Endothelial cell of umbilical vein (primary cell): ENCODE results near the gene HES7. TPM values are rescaled to one million over a fixed set of nuclear protein-coding genes. Genes with fewer than 3 reads are reported as not detected.

ENCODE experiments used
- BruUV-seq: library from RNA; stranded (reverse); fragments of 400-500 nt; replicated peaks from 2 replicates; lab custom pipeline; 2021; lab: Mats Ljungman, UMichigan
- CTCF ChIA-PET: fragments of 300-600, 350-600 bp; sonication (Branson Sonifier 250); formaldehyde crosslinking; loops from one replicate; lab custom pipeline; 2021; ENCODE audit warnings: antibody characterized with exemption, inconsistent platforms; lab: Charles Lee
- POLR2A ChIA-PET: fragments of 300-600, 350-600 bp; sonication (Branson Sonifier 250); formaldehyde crosslinking; loops from one replicate; lab custom pipeline; 2021; ENCODE audit warnings: antibody characterized with exemption, inconsistent platforms; lab: Charles Lee
- DNase-seq: peaks from one replicate; pipeline ENCODE4 v3.0.0-alpha.2; 2011; ENCODE audit warnings: low read depth, low spot score
- FAIRE-seq: peaks from 2 replicates; lab custom pipeline; 2011; peaks lifted over from hg19 to GRCh38; lab: Jason Lieb, UNC
- H2AFZ ChIP-seq: 2 replicates; pipeline ENCODE4 v1.6.0; 2012; ENCODE audit warnings: low read depth, low read length, control low read depth, inconsistent platforms
- H3K27ac ChIP-seq: 2 replicates; pipeline ENCODE4 v1.5.1; 2011; ENCODE audit warnings: low read depth, mild to moderate bottlenecking, control low read depth, low read length, moderate library complexity; ENCODE audit not compliant: insufficient read depth
- H3K27me3 ChIP-seq, 2 experiments: 2 replicates each; pipeline versions ENCODE4 v1.6.0 to v1.6.1; 2011; ENCODE audit warnings: low read length in 2 of 2, mixed read lengths in 1 of 2; ENCODE audit not compliant: control insufficient read depth in 2 of 2, insufficient read depth in 2 of 2
- H3K36me3 ChIP-seq, 2 experiments: 2 replicates in 1 of 2; 3 replicates in 1 of 2; pipeline ENCODE4 v1.5.1; 2011; ENCODE audit warnings: low read length in 2 of 2, mild to moderate bottlenecking in 1 of 2, moderate library complexity in 1 of 2; ENCODE audit not compliant: control insufficient read depth in 2 of 2, insufficient read depth in 2 of 2; ENCODE audit errors: extremely low read depth in 1 of 2
- H3K4me1 ChIP-seq: 3 replicates; pipeline ENCODE4 v1.5.1; 2011; ENCODE audit warnings: mild to moderate bottlenecking, low read length; ENCODE audit not compliant: control insufficient read depth, insufficient read depth; ENCODE audit errors: extremely low read depth
- H3K4me2 ChIP-seq: 2 replicates; pipeline ENCODE4 v1.6.1; 2011; ENCODE audit warnings: low read length, control low read depth, mixed read lengths; ENCODE audit not compliant: insufficient read depth
- H3K4me3 ChIP-seq, 3 experiments: fragments of 200-600 bp in 1 of 3; sonication (generic), shearing (Covaris generic) in 1 of 3; replicated peaks in 1 of 3; 2 replicates each; pipeline ENCODE4 v1.5.1; 2011 to 2016; ENCODE audit warnings: control low read depth in 3 of 3, low read length in 3 of 3, mild to moderate bottlenecking in 2 of 3, inconsistent platforms in 1 of 3, low read depth in 1 of 3, moderate library complexity in 1 of 3; ENCODE audit not compliant: insufficient read depth in 1 of 3
- H3K79me2 ChIP-seq: 2 replicates; pipeline ENCODE4 v1.6.0; 2012; ENCODE audit warnings: low read length, inconsistent platforms; ENCODE audit not compliant: control insufficient read depth, insufficient read depth
- H3K9ac ChIP-seq: replicated peaks from 2 replicates; pipeline ENCODE3; 2011; ENCODE audit warnings: low read length, control low read depth; ENCODE audit not compliant: insufficient read depth; ENCODE audit errors: extremely low read depth
- H3K9me1 ChIP-seq: replicated peaks from 3 replicates; pipeline ENCODE4 v1.6.0; 2011; ENCODE audit warnings: mild to moderate bottlenecking, low read length; ENCODE audit not compliant: control insufficient read depth, insufficient read depth; ENCODE audit errors: extremely low read depth
- H3K9me3 ChIP-seq: replicated peaks from 2 replicates; pipeline ENCODE4 v1.5.1; 2012; ENCODE audit warnings: low read length, inconsistent platforms; ENCODE audit not compliant: control insufficient read depth, insufficient read depth
- H4K20me1 ChIP-seq: replicated peaks from 2 replicates; pipeline ENCODE3; 2011; ENCODE audit warnings: mild to moderate bottlenecking, low read length; ENCODE audit not compliant: control insufficient read depth, insufficient read depth; ENCODE audit errors: extremely low read depth
- CTCF ChIP-seq, 2 donors: IDR thresholded peaks; 1 replicate in 1 of 2; 2 replicates in 1 of 2; pipeline ENCODE4 v1.5.1; 2011; ENCODE audit warnings: low read length in 2 of 2, mild to moderate bottlenecking in 2 of 2, moderate library complexity in 2 of 2, control low read depth in 1 of 2, inconsistent platforms in 1 of 2, low read depth in 1 of 2; ENCODE audit not compliant: insufficient read depth in 1 of 2; ENCODE audit errors: extremely low read depth in 1 of 2
- EZH2 ChIP-seq: IDR thresholded peaks from 2 replicates; pipeline ENCODE4 v1.6.1; 2012; ENCODE audit warnings: borderline replicate concordance, low read depth, mild to moderate bottlenecking, moderate library complexity, low read length, inconsistent platforms; ENCODE audit not compliant: severe bottlenecking
- FOS ChIP-seq: IDR thresholded peaks from 2 replicates; pipeline ENCODE4 v1.6.1; 2011; ENCODE audit warnings: mild to moderate bottlenecking, low read length, moderate library complexity, borderline replicate concordance; ENCODE audit not compliant: insufficient read depth
- GATA2 ChIP-seq: IDR thresholded peaks from 2 replicates; pipeline ENCODE4 v1.7.0; 2011; ENCODE audit warnings: low read depth, mild to moderate bottlenecking, moderate library complexity, mixed read lengths, low read length; ENCODE audit not compliant: insufficient read length, insufficient read depth
- JUN ChIP-seq: IDR thresholded peaks from 2 replicates; pipeline ENCODE4 v1.6.1; 2011; ENCODE audit warnings: borderline replicate concordance, low read depth; ENCODE audit not compliant: insufficient read length, insufficient read depth
- MAX ChIP-seq: IDR thresholded peaks from 2 replicates; pipeline ENCODE4 v1.6.1; 2011; ENCODE audit not compliant: insufficient read depth, insufficient read length
- MYC ChIP-seq: IDR thresholded peaks from one replicate; pipeline ENCODE4 v1.6.1; 2011; ENCODE audit warnings: mild to moderate bottlenecking, low read depth, low read length
- POLR2A ChIP-seq: IDR thresholded peaks from 2 replicates; pipeline ENCODE4 v1.6.1; 2012; ENCODE audit warnings: low read depth, mild to moderate bottlenecking, control low read depth, low read length
- POLR2AphosphoS5 ChIP-seq: IDR thresholded peaks from 2 replicates; pipeline ENCODE4 v1.6.1; 2012; ENCODE audit warnings: low read depth, mild to moderate bottlenecking, control low read depth, low read length, moderate library complexity; ENCODE audit not compliant: insufficient read depth
- dilution Hi-C: fragments of 300-500 bp; cut with MboI; formaldehyde crosslinking; loops from one replicate; pipeline ENCODE4 v1.15.0; 2019; ENCODE audit warnings: low sequenced_read_pairs; ENCODE audit not compliant: extremely low pct_ligation_motif_present
- intact Hi-C: fragments of 100-400 bp; cut with micrococcal nuclease; formaldehyde crosslinking; loops from one replicate; pipeline ENCODE4 v1.10.0; 2022
- polyA plus RNA-seq, 4 experiments: library from polyadenylated mRNA; depleted of rRNA in 3 of 4; stranded (reverse) in 3 of 4; unstranded in 1 of 4; fragments of >200 nt; gene quantifications; 2 replicates each; pipeline versions ENCODE4 v1.2.1 to v1.2.3, GENCODE V29; 2011 to 2012; ENCODE audit warnings: missing spikeins in 1 of 4
- total RNA-seq: library from RNA; stranded (reverse); gene quantifications from 2 replicates; pipeline ENCODE4 v1.2.3, GENCODE V29; 2021

Gene HES7
- total and polyA plus RNA-seq, 2 donors (not counting 3 experiments of a cell fraction or from before 2014, with no cell fraction given) = 0.19 to 0.51 TPM

GRCh38 chr17:8116776-8117175 is 7.1 kb downstream of the HES7 start:
- no peak overlapping the region for H3K9ac ChIP-seq
- FAIRE-seq = no peak
- TF ChIP-seq MYC (no peak), CTCF (IDR thresholded peaks at IDR 0.05; ENCODE audit: extremely low read depth in 1 of 2, insufficient read depth in 1 of 2, low read depth in 1 of 2, low read length in 2 of 2) (no peak), EZH2 (no peak), JUN (no peak), MAX (no peak), FOS (no peak), GATA2 (no peak), POLR2A (no peak), POLR2AphosphoS5 (no peak)
- H2AFZ ChIP-seq = no peak overlapping the region
- CTCF ChIA-PET = interaction anchor here (0.8 to 6.8 kb wide), 9 partner anchors 13 to 58 kb away, joined by 3 to 51 read pairs (median 5); no protein-coding TSS in a partner anchor
- dilution Hi-C loops = no loop called here
- POLR2A ChIA-PET = interaction anchor here (0.6 kb wide), 1 partner anchor 56 kb away, joined by 3 read pairs; no protein-coding TSS in a partner anchor
- no peak overlapping the region for H3K4me3 ChIP-seq
- H3K27me3 ChIP-seq = peaks cover 34 to 38% of the 10 kb centered on the region in 2 experiments
- H3K36me3 ChIP-seq = no peaks in the 10 kb centered on the region
- no peak overlapping the region for H3K4me2 ChIP-seq
- H3K27ac ChIP-seq = no peak overlapping the region
- no peaks in the 10 kb centered on the region for H3K9me3 ChIP-seq
- no TSS peak for BruUV-seq
- DNase-seq = no peak
- H3K4me1 ChIP-seq = peaks cover 18% of the 10 kb centered on the region
- intact Hi-C loops = no loop called here
- H3K9me1 ChIP-seq = no peaks in the 10 kb centered on the region
- peaks cover 3% of the 10 kb centered on the region for H4K20me1 ChIP-seq
- H3K79me2 ChIP-seq = no peaks in the 10 kb centered on the region
